IMR-90 (cell line): ENCODE measurements around the gene KLHDC9. TPM values are rescaled to one million over a fixed set of nuclear protein-coding genes. Genes with fewer than 3 reads are reported as not detected.

ENCODE experiments used
- polyA plus RNA-seq, 3 experiments: library from polyadenylated mRNA; depleted of rRNA; stranded (reverse); fragments of >200 nt; gene quantifications; 2 replicates each; pipeline ENCODE4 v1.2.3, GENCODE V29; 2012; ENCODE audit warnings: low replicate concordance in 1 of 3
- total RNA-seq: library from RNA; depleted of rRNA; stranded (reverse); fragments of >200 nt; gene quantifications from 2 replicates; pipeline ENCODE4 v1.2.3, GENCODE V29; 2012
- TF ChIP-seq, protein P1 (sequence below): fragments of 150-350 bp; IDR thresholded peaks from 2 replicates; pipeline ENCODE4 v1.6.1; 2017; ENCODE audit warnings: mild to moderate bottlenecking, antibody characterized with exemption, low read length, low read depth

The KLHDC9 gene
- total and polyA plus RNA-seq, 2 of the 4 experiments (the other 2 are of a cell fraction) = 0.18 to 0.70 TPM

DNA sequence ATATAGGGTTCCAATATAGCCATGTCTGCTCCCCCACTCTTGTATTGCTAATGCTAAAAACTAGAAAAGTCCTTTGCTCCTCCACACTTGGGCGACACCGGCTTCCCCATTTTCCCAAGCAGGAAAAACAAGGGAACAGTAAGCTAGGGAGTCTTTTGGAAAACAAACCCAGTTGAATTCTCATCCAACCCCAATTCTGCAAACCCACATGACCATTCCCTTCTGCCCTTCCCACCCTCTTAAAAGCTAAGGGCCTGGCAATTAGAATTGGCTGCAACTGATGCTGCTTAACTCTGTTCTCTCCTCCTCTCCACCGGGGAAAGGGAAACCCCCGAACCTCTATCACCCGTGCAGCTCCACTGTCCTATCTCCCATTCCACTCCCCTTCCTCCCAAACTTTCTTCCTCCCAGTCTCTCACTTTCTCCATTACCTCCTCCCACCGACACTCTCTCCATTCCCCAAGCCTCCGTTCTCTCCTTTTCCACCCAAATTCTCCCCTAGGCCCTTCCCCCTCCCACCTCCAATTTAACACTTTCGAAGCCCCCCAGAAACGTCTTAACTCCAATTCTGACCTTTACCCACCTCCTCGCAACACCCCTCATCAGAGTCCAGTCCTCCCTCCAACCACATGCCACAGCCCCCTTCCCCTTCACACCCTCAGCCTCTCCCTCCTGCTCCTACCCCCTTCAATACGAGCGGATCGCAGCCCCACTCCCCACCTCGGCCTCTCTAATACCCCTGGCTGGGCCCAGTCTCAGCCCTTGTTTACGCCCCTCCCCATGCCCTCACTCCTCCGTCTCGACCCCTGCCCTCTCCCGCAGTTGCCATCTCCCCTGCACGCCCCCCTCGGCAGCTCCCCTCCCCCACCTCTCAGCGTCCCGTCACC, 33.6 kb downstream of the KLHDC9 start (continued):
- TF ChIP-seq, protein P1, sequence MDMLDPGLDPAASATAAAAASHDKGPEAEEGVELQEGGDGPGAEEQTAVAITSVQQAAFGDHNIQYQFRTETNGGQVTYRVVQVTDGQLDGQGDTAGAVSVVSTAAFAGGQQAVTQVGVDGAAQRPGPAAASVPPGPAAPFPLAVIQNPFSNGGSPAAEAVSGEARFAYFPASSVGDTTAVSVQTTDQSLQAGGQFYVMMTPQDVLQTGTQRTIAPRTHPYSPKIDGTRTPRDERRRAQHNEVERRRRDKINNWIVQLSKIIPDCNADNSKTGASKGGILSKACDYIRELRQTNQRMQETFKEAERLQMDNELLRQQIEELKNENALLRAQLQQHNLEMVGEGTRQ = no peak
